ENCODE data around the gene SUCLG2. TPM values are rescaled to one million over a fixed set of nuclear protein-coding genes. Genes with fewer than 3 reads are reported as not detected.

The SUCLG2 gene
- total and polyA plus RNA-seq, 2 of the 4 experiments (the other 2 are of a cell fraction), result 26.8 to 34.6 TPM

DNA sequence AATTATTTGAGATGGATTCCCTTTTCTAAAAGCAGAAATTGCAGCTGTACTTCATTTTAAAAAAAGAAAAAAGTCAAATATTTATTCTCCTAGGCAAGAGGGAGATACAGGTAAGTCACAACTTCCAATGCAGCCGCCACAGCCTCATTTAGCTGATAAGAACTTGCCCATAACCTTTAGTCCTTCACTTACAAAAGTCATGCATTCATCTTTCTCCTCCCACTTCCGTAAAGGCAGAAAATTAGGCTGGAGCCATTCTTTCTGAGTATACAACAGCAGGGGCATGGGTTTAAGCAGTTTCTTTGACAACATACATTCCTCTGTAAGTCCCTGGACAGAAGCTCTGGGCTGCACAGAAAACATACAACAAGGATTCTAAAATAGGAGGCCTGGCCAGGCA is 4.3 kb downstream of the SUCLG2 start:
- H3K36me3 ChIP-seq (ENCODE audit: control insufficient read depth, insufficient read depth, low read length), result no peaks in the 10 kb centered on the region
- no TSS peak for BruUV-seq (replicated peaks)
- H2AK9ac ChIP-seq (replicated peaks; ENCODE audit: low read depth, low read length, poor library complexity), result no peak overlapping the region
- peaks cover 11% of the 10 kb centered on the region for H4K20me1 ChIP-seq (ENCODE audit: insufficient read depth, low read length)
- no peaks in the 10 kb centered on the region for H3K9me3 ChIP-seq (ENCODE audit: control insufficient read depth, insufficient read depth, low read length)
- ATAC-seq (ENCODE audit: low read depth) (no peak), DNase-seq (no peak)
- no peak overlapping the region for H2BK20ac ChIP-seq (ENCODE audit: low read depth, low read length)
- POLR2A ChIA-PET (ENCODE audit: unreplicated experiment), result no interaction called here
- WGBS, 2 experiments (ENCODE audit: extremely low coverage in 2 of 2, insufficient read length in 1 of 2), result 83% methylated on average over 1 of the region's 2 CpGs; no CpG with 5 or more reads in 1 of the 2 experiments
- no peaks in the 10 kb centered on the region for H3K27me3 ChIP-seq (ENCODE audit: control insufficient read depth, insufficient read depth, low read length)
- peaks cover 18 to 60% of the 10 kb centered on the region in 2 experiments for H3K79me1 ChIP-seq (ENCODE audit: low read depth in 1 of 2, low read length in 2 of 2)
- no peak overlapping the region for H3K18ac ChIP-seq (ENCODE audit: low read depth, low read length)
- no peak for TF ChIP-seq SMC3 (IDR thresholded peaks at IDR 0.05; ENCODE audit: low read depth, low read length)
- TF ChIP-seq CTCF (conservative IDR thresholded peaks at IDR 0.05; ENCODE audit: low read depth, low read length), result no peak
- TF ChIP-seq CHD1 (IDR thresholded peaks at IDR 0.05; ENCODE audit: low read depth, low read length), result no peak
- TF ChIP-seq BHLHE40 (IDR thresholded peaks at IDR 0.05; ENCODE audit: low read depth, low read length), result no peak
- TF ChIP-seq MAZ (IDR thresholded peaks at IDR 0.05; ENCODE audit: borderline replicate concordance, low read depth, low read length), result no peak
- TF ChIP-seq, protein P1, sequence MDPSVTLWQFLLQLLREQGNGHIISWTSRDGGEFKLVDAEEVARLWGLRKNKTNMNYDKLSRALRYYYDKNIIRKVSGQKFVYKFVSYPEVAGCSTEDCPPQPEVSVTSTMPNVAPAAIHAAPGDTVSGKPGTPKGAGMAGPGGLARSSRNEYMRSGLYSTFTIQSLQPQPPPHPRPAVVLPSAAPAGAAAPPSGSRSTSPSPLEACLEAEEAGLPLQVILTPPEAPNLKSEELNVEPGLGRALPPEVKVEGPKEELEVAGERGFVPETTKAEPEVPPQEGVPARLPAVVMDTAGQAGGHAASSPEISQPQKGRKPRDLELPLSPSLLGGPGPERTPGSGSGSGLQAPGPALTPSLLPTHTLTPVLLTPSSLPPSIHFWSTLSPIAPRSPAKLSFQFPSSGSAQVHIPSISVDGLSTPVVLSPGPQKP (IDR thresholded peaks at IDR 0.05; ENCODE audit: borderline replicate concordance, low read depth, low read length), result no peak
- TF ChIP-seq MXI1 (IDR thresholded peaks at IDR 0.05; ENCODE audit: borderline replicate concordance, low read depth, low read length), result no peak
- no peak for TF ChIP-seq MAFK (IDR thresholded peaks at IDR 0.05; ENCODE audit: low read depth, low read length)
- TF ChIP-seq RCOR1 (IDR thresholded peaks at IDR 0.05; ENCODE audit: insufficient replicate concordance, low read length), result no peak
- no peak for TF ChIP-seq NFE2L2 (IDR thresholded peaks at IDR 0.05; ENCODE audit: low read depth, low read length)
- no peak for TF ChIP-seq POLR2A (IDR thresholded peaks at IDR 0.05; ENCODE audit: low read depth, low read length)
- no peak for TF ChIP-seq CEBPB (IDR thresholded peaks at IDR 0.05; ENCODE audit: low read depth, low read length)
- no peak for TF ChIP-seq FOS (IDR thresholded peaks at IDR 0.05; ENCODE audit: low read depth, low read length)
- no peak for TF ChIP-seq RFX5 (IDR thresholded peaks at IDR 0.05; ENCODE audit: low read depth, low read length)
- no peak for TF ChIP-seq USF2 (IDR thresholded peaks at IDR 0.05; ENCODE audit: low read depth, low read length)
- TF ChIP-seq RAD21 (IDR thresholded peaks at IDR 0.05; ENCODE audit: low read length), result no peak
- H3K4me3 ChIP-seq (ENCODE audit: insufficient read depth, low read depth, low read length), result no peak overlapping the region
- H3K27ac ChIP-seq (ENCODE audit: insufficient read depth, low read length), result no peak overlapping the region
- no peak overlapping the region for H3K23ac ChIP-seq (ENCODE audit: low read depth, low read length)
- H2AK5ac ChIP-seq (ENCODE audit: low read depth, low read length), result no peak overlapping the region
- dilution Hi-C loops (cut with HindIII; ENCODE audit: low sequenced_read_pairs, unreplicated experiment) (no loop called here), intact Hi-C loops (cut with micrococcal nuclease) (loop anchor here (5.0 kb wide), 1 partner anchor 653 kb away; the partner anchor contains the start of gene KBTBD8), in situ Hi-C loops (cut with MboI; ENCODE audit: low sequenced_read_pairs) (no loop called here)
- no peak overlapping the region for H3K4me2 ChIP-seq (ENCODE audit: low read depth, low read length)
- peaks cover 19% of the 10 kb centered on the region for H3K4me1 ChIP-seq (ENCODE audit: control insufficient read depth, insufficient read depth, low read length)
- H4K8ac ChIP-seq (ENCODE audit: low read depth in 2 of 2, low read length in 2 of 2), result no peak overlapping the region
- no peak overlapping the region for H3K4ac ChIP-seq (ENCODE audit: low read depth, low read length)
- no peak overlapping the region for H2AFZ ChIP-seq (replicated peaks; ENCODE audit: low read length, poor library complexity)
- H2BK120ac ChIP-seq (ENCODE audit: low read depth, low read length), result no peak overlapping the region
- H3K9me1 ChIP-seq (ENCODE audit: insufficient read depth, low read length), result peaks cover 14% of the 10 kb centered on the region
- no peak overlapping the region for H2BK15ac ChIP-seq (ENCODE audit: low read depth, low read length)
- H4K91ac ChIP-seq (ENCODE audit: insufficient read depth, low read depth, low read length), result no peak overlapping the region
- H2BK5ac ChIP-seq (ENCODE audit: low read depth, low read length, poor library complexity, severe bottlenecking), result no peak overlapping the region
- no peak overlapping the region for H3K56ac ChIP-seq (ENCODE audit: extremely low read depth, insufficient read depth, low read length)
- CTCF ChIA-PET, result interaction anchor here (0.6 kb wide), 1 partner anchor 137 kb away, joined by 3 read pairs; no protein-coding TSS in a partner anchor
- no peak overlapping the region for H3K14ac ChIP-seq (replicated peaks; ENCODE audit: low read depth, low read length)
- H3K9ac ChIP-seq (ENCODE audit: low read depth, low read length), result no peak overlapping the region
- H4K5ac ChIP-seq (ENCODE audit: low read depth, low read length), result no peak overlapping the region

Measured in IMR-90 (cell line).